Measurements from ENCODE around the gene SYCP2. TPM values are rescaled to one million over a fixed set of nuclear protein-coding genes. Genes with fewer than 3 reads are reported as not detected.

Gene SYCP2
- total RNA-seq, 4 donors from 2014 or later = 0.89 to 4.7 (median 2.0) TPM

DNA sequence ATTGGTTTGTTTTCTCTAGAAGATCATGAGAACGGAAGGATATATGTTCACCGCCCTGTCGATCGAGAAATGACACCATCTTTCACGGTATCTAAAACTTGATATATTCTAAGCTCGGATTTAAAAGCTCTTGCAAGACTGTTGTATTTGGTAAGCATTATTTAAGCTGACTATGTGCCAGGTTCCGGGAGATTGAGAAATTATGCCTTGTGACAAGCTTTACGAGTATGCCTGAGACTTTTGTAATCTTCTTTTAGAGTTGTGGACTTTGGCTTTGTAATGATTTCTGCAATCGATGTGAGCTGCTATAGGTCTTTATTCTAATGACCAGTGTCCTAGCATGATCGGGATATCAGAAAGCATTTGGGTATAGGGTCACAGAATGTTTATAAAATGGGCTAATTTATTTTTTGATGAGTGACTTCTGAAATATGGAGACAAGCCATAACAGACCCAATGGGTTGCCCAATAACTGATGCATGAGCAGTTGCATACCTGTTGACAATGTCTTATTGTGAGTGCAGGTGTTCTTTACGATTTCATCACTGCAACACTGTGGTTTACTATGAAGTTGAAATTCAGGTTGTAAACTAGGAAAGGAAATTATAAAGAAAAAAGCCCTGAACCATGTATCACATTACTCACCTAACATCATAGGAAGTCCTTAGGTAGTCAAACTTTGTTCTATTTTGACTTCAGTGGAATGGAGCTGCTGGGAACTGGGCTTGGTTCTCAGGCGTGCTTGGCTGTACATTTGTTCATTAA is 38.8 kb upstream of the SYCP2 start:
- Histone ChIP-seq H3K27ac (no peak overlapping the region), H3K9me3 (no peaks in the 10 kb centered on the region), H3K27me3 (no peaks in the 10 kb centered on the region), H3K4me1 (peaks cover 0 to 15% (median 0%) of the 10 kb centered on the region in 3 donors), H3K4me3 (no peak overlapping the region), H3K36me3 (no peaks in the 10 kb centered on the region)
- no peak for ATAC-seq
- 87 to 90% methylated on average over 12 of the region's 12 CpGs for WGBS, 2 donors (ENCODE audit: low coverage in 1 of 2)
- TF ChIP-seq POLR2A (IDR thresholded peaks at IDR 0.05) (no peak), EP300 (IDR thresholded peaks at IDR 0.05) (no peak)

DNA sequence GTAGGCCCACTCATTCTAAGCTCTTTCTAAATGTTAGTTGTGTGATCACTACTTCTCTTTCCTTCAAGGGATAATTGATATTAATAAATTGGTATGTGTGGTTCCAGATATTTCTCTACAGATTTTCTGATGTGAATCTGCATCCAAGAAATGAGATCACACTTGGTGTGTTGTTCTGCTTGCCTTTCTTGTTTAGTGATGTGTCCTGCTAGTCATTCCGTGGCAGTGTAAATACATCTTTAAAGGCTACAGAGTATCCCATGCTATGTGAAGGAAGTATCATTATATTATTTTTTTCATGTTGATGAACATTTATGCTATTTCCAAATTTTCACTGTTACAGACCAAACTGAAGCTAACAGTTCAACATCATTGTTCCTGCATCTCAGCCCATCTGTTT is 38.0 kb upstream of the SYCP2 start:
- Histone ChIP-seq H3K27ac (no peak overlapping the region), H3K36me3 (no peaks in the 10 kb centered on the region), H3K4me3 (no peak overlapping the region), H3K27me3 (no peaks in the 10 kb centered on the region), H3K4me1 (peaks cover 0 to 9% (median 0%) of the 10 kb centered on the region in 3 donors), H3K9me3 (no peaks in the 10 kb centered on the region)
- TF ChIP-seq CTCF (IDR thresholded peaks at IDR 0.05) (no peak), POLR2AphosphoS5 (IDR thresholded peaks at IDR 0.05) (no peak), POLR2A (IDR thresholded peaks at IDR 0.05) (no peak), EP300 (IDR thresholded peaks at IDR 0.05) (no peak)
- no peak for ATAC-seq
- 80 to 100% methylated on average over 1 of the region's 1 CpG for WGBS, 2 donors (ENCODE audit: low coverage in 1 of 2)

DNA sequence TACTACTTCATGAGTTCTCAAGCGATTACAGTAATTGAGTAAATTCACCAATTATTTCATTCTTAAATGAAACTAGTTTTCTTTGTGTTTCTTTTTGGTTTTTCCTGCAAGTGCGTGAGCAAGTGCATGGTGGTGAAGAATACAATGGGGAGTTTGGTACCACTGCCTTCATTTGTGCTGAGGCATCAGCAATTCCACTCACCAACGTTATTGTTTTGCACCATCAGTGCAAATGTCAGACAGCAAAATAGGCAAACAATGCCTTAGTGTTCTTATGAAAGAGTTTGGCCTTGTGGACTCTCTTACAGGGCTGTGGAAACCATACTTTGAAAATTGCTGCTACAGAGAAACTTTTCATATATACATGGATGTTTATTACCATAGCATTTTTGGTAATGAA is 33.0 kb upstream of the SYCP2 start:
- Histone ChIP-seq H3K4me3 (no peak overlapping the region), H3K36me3 (no peaks in the 10 kb centered on the region), H3K27me3 (no peaks in the 10 kb centered on the region), H3K27ac (no peak overlapping the region), H3K4me1 (no peaks in the 10 kb centered on the region), H3K9me3 (no peaks in the 10 kb centered on the region)
- TF ChIP-seq POLR2A (IDR thresholded peaks at IDR 0.05) = no peak
- TF ChIP-seq CTCF (IDR thresholded peaks at IDR 0.05) = no peak
- no peak for TF ChIP-seq EP300 (IDR thresholded peaks at IDR 0.05)
- TF ChIP-seq POLR2AphosphoS5 (IDR thresholded peaks at IDR 0.05) = no peak
- WGBS, 2 donors (ENCODE audit: low coverage in 1 of 2) = 73 to 76% methylated on average over 3 of the region's 3 CpGs
- ATAC-seq = no peak

DNA sequence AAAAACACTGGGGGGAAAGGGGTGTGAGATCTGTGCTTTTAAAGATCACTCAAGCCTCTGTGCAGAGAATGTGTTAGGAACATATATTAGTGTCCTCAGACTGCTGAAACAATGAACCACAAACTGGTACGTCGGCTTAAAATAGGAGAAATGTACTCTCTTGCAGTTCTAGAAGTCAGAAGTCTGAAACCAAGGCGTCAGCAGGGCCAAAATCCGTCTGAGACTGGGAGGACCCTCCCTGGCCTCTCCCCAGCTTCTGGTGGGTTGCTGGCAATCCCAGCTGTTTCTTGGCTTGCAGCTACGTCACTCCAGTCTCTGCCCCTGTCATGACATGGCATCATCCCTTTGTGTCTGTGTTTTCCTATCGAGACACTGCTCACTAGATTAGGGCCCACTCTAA is 28.7 kb upstream of the SYCP2 start:
- Histone ChIP-seq H3K4me1 (no peaks in the 10 kb centered on the region), H3K4me3 (no peak overlapping the region), H3K27ac (no peak overlapping the region), H3K9me3 (no peaks in the 10 kb centered on the region), H3K36me3 (peaks cover 0 to 12% of the 10 kb centered on the region in 2 donors), H3K27me3 (no peaks in the 10 kb centered on the region)
- WGBS, 2 donors (ENCODE audit: low coverage in 1 of 2) = 80% methylated on average over 4 to 6 of the region's 6 CpGs
- no peak for TF ChIP-seq CTCF (IDR thresholded peaks at IDR 0.05)
- TF ChIP-seq POLR2A (IDR thresholded peaks at IDR 0.05) = no peak
- TF ChIP-seq EP300 (IDR thresholded peaks at IDR 0.05) = no peak
- no peak for TF ChIP-seq POLR2AphosphoS5 (IDR thresholded peaks at IDR 0.05)
- ATAC-seq = no peak

- WGBS, 2 donors (ENCODE audit: low coverage in 1 of 2) = 60 to 67% methylated on average over 1 to 2 of the region's 2 CpGs
- Histone ChIP-seq H3K27me3 (no peaks in the 10 kb centered on the region), H3K9me3 (no peaks in the 10 kb centered on the region), H3K27ac (no peak overlapping the region), H3K4me1 (no peaks in the 10 kb centered on the region), H3K4me3 (no peak overlapping the region), H3K36me3 (peaks cover 0 to 12% of the 10 kb centered on the region in 2 donors)
- TF ChIP-seq EP300 (IDR thresholded peaks at IDR 0.05) (no peak), POLR2A (IDR thresholded peaks at IDR 0.05) (no peak), CTCF (IDR thresholded peaks at IDR 0.05) (no peak), POLR2AphosphoS5 (IDR thresholded peaks at IDR 0.05) (no peak)
- no peak for ATAC-seq
These were observed 28.0 kb upstream of the SYCP2 start for GRCh38 chr20:59961423-59961822.
